A549 (cell line): ENCODE data around the gene DHTKD1.

Experiments
- CTCF ChIP-seq: fragments of >200 bp; sonication (Bioruptor Twin); formaldehyde crosslinking; IDR thresholded peaks from 3 replicates; pipeline ENCODE4 v1.5.1; 2016
- E2F6 ChIP-seq: IDR thresholded peaks from 2 replicates; pipeline ENCODE4 v1.6.1; 2012; ENCODE audit warnings: low read depth, borderline replicate concordance
- ESRRA ChIP-seq: fragments of 150-350 bp; IDR thresholded peaks from 2 replicates; pipeline ENCODE4 v1.6.1; 2014; ENCODE audit warnings: mild to moderate bottlenecking, low read length, borderline replicate concordance
- POLR2A ChIP-seq: IDR thresholded peaks from 2 replicates; pipeline ENCODE4 v1.6.1; 2012; ENCODE audit warnings: mild to moderate bottlenecking, low read length
- RFX5 ChIP-seq: fragments of 450-650 bp; IDR thresholded peaks from 2 replicates; pipeline ENCODE4 v1.7.1; 2014; ENCODE audit warnings: antibody characterized with exemption, mild to moderate bottlenecking, moderate library complexity
- SREBF2 ChIP-seq: fragments of 450-650 bp; IDR thresholded peaks from 2 replicates; pipeline ENCODE4 v1.6.1; 2014; ENCODE audit warnings: mild to moderate bottlenecking, moderate library complexity
- USF2 ChIP-seq: fragments of 450-650 bp; IDR thresholded peaks from 2 replicates; pipeline ENCODE4 v1.6.1; 2014; ENCODE audit warnings: antibody characterized with exemption

GRCh38 chr10:12103802-12104201 is 35.0 kb downstream of the DHTKD1 start:
- TF ChIP-seq RFX5, result no peak
- TF ChIP-seq USF2, result no peak
- no peak for TF ChIP-seq POLR2A
- TF ChIP-seq SREBF2, result no peak
- TF ChIP-seq E2F6, result no peak
- TF ChIP-seq CTCF, result no peak
- TF ChIP-seq ESRRA, result no peak
